Measurements from ENCODE around the gene GDPD5. TPM values are rescaled to one million over a fixed set of nuclear protein-coding genes. Genes with fewer than 3 reads are reported as not detected.

Gene GDPD5
- total RNA-seq, 2 experiments from 2014 or later: 13.5 to 57.3 TPM

GRCh38 chr11:75509020-75509720, 16.6 kb downstream of the GDPD5 start:
- Histone ChIP-seq H3K4me3 (ENCODE audit: low read depth, low read length, poor library complexity, severe bottlenecking) (peak overlapping the region; percentile 19), H3K9me3 (ENCODE audit: low read length) (no peaks in the 10 kb centered on the region), H3K4me1 (ENCODE audit: insufficient read depth, low read length, poor library complexity, severe bottlenecking) (peaks cover 40% of the 10 kb centered on the region), H4K20me1 (ENCODE audit: insufficient read depth, low read length) (no peaks in the 10 kb centered on the region), H3K4me2 (ENCODE audit: low read length) (peak overlapping the region; percentile 70), H3K9me2 (ENCODE audit: insufficient read depth, low read length) (no peaks in the 10 kb centered on the region), H2AFZ (ENCODE audit: low read length) (no peak overlapping the region; the same call in 1 of the 2 replicates), H3K36me3 (ENCODE audit: insufficient read depth, low read length) (no peaks in the 10 kb centered on the region), H3K27ac (ENCODE audit: low read depth, low read length, poor library complexity, severe bottlenecking) (peak overlapping the region; percentile 65), H3K79me2 (ENCODE audit: insufficient read depth, low read depth, low read length) (no peaks in the 10 kb centered on the region)
- ChIA-PET CTCF (ENCODE audit: unreplicated experiment) (no interaction called here), POLR2A (interaction anchor here (1.1 kb wide), 1 partner anchor 10 kb away, joined by 4 read pairs; no protein-coding TSS in a partner anchor)
- peak; percentile 42 for DNase-seq (ENCODE audit: low spot score)
- intact Hi-C loops (cut with micrococcal nuclease; ENCODE audit: unreplicated experiment): no loop called here
- TF ChIP-seq EZH2phosphoT487 (IDR thresholded peaks at IDR 0.05; ENCODE audit: borderline replicate concordance, low read depth, low read length): no peak
- TF ChIP-seq CTCF (conservative IDR thresholded peaks at IDR 0.05; ENCODE audit: low read length): peak; percentile 42; the same call in 1 of the 2 replicates
- BruUV-seq (replicated peaks): no TSS peak

GRCh38 chr11:75508051-75508561, 17.6 kb downstream of the GDPD5 start:
- H3K9me3 ChIP-seq (ENCODE audit: low read length): no peaks in the 10 kb centered on the region
- H3K4me1 ChIP-seq (ENCODE audit: insufficient read depth, low read length, poor library complexity, severe bottlenecking): peaks cover 41% of the 10 kb centered on the region
- peak overlapping the region; percentile 70 for H3K4me2 ChIP-seq (ENCODE audit: low read length)
- H2AFZ ChIP-seq (ENCODE audit: low read length): peak overlapping the region; percentile 60; the same call in 1 of the 2 replicates
- TF ChIP-seq EZH2phosphoT487 (IDR thresholded peaks at IDR 0.05; ENCODE audit: borderline replicate concordance, low read depth, low read length) (no peak), CTCF (conservative IDR thresholded peaks at IDR 0.05; ENCODE audit: low read length) (no peak)
- ChIA-PET POLR2A (interaction anchor here (0.7 to 1.6 kb wide), 3 partner anchors 8 to 108 kb away, joined by 4 to 7 read pairs (median 4); no protein-coding TSS in a partner anchor), CTCF (ENCODE audit: unreplicated experiment) (interaction anchor here (1.2 kb wide), 1 partner anchor 10 kb away, joined by 5 read pairs; no protein-coding TSS in a partner anchor)
- no peaks in the 10 kb centered on the region for H3K36me3 ChIP-seq (ENCODE audit: insufficient read depth, low read length)
- H3K4me3 ChIP-seq (ENCODE audit: low read depth, low read length, poor library complexity, severe bottlenecking): peak overlapping the region; percentile 19
- peak overlapping the region; percentile 65 for H3K27ac ChIP-seq (ENCODE audit: low read depth, low read length, poor library complexity, severe bottlenecking)
- H4K20me1 ChIP-seq (ENCODE audit: insufficient read depth, low read length): no peaks in the 10 kb centered on the region
- no peaks in the 10 kb centered on the region for H3K9me2 ChIP-seq (ENCODE audit: insufficient read depth, low read length)
- DNase-seq (ENCODE audit: low spot score): peak; percentile 74
- intact Hi-C loops (cut with micrococcal nuclease; ENCODE audit: unreplicated experiment): no loop called here
- H3K79me2 ChIP-seq (ENCODE audit: insufficient read depth, low read depth, low read length): no peaks in the 10 kb centered on the region
- BruUV-seq (replicated peaks): no TSS peak
